HG03469 (cell line): ENCODE results near the gene DHX35.
"Not testable (repeated sequence)": the region's sequence is repeated elsewhere in the genome, so short reads cannot be mapped to it uniquely, and the experiment has no call there.

Source experiments
- ATAC-seq: cut with Tn5 transposase; IDR thresholded peaks from one replicate; pipeline ENCODE4 v1.9.1; 2021; ENCODE audit warnings: mild to moderate bottlenecking, moderate library complexity, moderate number of reproducible peaks; ENCODE audit not compliant: unreplicated experiment

The DHX35 gene

GRCh38 chr20:38975539-38976120 lies 13.5 kb downstream of the DHX35 start:
- no peak for ATAC-seq

GRCh38 chr20:38979434-38979833 lies 17.3 kb downstream of the DHX35 start:
- ATAC-seq, result no peak

DNA sequence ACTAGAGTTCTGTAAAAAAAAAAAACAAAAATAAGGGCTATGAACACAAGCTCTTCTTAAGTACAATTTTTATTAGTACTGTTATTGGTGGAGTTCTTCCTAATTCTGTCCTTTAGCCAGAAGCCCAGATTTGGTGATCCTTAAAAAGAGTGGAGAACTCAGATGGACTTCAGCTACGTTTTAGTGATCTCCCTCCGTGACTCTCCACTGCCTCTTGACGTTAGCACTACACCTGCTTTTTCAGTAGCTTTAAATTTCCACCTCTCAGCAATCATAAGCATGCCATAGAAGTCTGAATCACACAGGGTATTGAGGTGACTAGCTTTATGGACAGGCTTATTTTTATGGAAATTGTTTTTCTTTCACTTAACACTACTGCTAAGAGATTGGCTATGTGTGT lies 17.7 kb downstream of the DHX35 start:
- ATAC-seq, result no peak

DNA sequence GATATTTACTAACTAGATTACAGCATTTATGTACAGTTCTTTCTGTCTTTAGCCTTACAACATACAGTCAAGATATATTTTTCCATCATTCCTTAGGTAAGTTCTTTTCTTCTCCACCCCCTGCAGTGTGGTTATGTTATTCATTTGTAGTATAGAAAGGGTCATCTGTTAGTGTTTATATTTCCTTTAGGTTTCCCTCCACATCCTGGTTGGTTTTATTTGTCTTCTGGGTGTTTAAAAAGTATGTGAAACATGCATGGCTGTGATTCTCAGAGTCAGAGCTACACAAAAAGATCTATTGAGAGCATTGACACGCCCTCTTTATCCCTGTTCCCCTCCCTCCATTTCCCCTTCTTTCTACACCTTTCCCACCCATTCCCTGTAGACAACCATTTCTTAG lies 20.1 kb downstream of the DHX35 start:
- ATAC-seq, result no peak

- no peak for ATAC-seq
These were observed 22.9 kb downstream of the DHX35 start for GRCh38 chr20:38985060-38985459.

- no peak for ATAC-seq
These were observed 23.5 kb downstream of the DHX35 start for GRCh38 chr20:38985603-38986170.

DNA sequence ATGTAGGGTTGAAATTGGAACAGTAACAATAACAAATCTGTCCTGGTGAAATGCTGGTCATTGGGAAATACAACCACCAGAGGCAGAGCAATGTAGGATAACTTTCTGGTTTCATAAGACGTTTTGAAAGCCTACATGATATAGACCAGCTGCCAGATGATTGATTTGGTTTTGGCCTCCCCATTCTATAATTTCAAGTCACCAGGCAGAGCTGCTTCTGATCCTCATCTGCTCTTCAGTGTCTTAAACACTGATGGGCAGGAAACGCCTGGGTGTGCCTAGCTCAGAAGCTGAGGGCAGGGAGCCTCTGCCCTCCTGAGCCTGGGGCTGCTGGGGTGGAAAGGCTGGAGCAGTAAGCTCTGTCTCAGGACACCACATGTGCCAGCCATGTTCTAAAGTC lies 24.5 kb downstream of the DHX35 start:
- no peak for ATAC-seq

DNA sequence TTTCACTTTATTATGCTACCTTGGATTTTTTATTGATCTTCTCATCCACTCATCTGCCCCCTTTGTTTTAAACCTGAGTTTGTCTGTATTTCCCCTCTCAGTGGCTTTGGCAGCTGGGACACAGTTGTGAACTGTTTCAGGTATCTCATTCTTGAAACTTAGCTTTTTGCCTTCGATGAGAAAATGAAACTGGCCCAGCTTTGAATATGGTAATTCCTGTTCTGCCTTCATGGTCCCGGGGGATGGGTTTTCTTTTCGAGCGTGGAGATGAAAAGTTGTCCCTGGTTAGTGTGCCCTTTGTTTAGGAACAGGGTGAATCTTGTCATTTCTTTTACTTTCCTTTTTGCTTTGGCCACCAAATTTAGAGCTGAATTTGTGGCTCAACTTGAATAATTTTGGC lies 25.6 kb downstream of the DHX35 start:
- no peak for ATAC-seq

GRCh38 chr20:38990728-38991127 lies 28.6 kb downstream of the DHX35 start:
- no peak for ATAC-seq

DNA sequence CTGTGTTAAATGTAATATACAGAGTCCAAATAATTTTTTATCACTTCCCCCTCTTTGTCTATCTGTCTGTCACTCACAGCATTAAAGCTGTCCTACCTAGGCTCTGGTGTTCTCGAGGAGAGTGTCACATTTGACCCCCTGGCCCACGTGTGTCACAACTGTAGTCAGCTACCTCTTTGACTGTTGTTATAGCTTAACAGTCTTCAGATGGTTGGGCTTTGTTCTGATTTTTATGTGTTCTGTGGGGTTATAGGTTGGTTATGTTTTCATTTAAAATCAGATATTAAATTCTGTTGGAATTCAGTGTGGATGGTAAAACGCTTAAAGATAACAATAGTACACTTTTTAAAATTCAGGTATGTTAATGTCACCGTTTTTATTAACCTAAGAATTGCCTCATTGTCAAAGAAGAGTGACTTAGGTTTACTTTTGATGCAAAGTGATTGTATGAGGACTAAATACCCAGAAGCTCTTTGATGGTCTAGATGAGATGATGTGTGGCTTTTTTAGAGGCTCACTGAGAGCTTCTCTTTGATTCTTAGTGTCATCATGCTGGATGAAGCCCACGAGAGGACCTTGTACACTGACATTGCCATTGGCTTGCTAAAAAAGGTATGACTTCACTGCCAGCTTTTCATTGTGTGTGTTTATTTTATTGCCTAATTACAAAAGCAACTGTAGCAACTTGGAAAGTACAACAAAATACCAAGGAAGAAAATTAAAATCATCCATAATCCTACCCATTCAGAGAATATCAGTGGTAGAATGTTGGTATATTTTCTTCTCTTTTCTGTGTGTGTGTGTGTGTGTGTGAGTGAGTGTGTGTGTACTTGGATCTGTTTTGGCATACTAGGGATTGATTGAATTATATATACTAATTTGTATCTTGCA lies 29.9 kb downstream of the DHX35 start:
- no peak for ATAC-seq

DNA sequence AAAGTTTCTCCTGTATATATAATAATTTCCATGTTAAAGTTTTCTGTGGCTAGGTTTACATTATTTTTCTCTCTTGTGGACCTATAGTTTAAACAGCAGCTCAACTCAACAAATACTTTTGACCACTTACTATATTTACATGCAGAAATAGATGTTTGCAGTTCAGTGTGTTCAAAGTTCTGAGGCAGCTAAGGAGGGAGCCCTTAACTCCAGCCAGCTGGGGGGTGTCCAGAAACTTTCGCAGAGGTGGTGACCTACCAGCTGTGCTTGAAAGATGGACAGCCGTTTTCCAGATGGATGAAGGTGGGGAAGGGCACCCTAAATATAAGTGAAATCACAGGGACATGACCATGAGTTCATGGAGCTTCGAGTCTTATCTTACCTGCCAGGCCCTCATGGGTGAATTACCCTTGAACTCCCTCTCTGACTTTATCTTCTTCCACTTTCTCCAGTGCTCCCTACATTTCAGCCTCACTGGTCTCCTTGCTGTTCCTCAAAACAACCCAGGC lies 33.4 kb downstream of the DHX35 start:
- no peak for ATAC-seq

GRCh38 chr20:38996866-38997265 lies 34.7 kb downstream of the DHX35 start:
- not testable (repeated sequence) for ATAC-seq

GRCh38 chr20:38997622-38998021 lies 35.5 kb downstream of the DHX35 start:
- ATAC-seq, result peak; percentile 73

DNA sequence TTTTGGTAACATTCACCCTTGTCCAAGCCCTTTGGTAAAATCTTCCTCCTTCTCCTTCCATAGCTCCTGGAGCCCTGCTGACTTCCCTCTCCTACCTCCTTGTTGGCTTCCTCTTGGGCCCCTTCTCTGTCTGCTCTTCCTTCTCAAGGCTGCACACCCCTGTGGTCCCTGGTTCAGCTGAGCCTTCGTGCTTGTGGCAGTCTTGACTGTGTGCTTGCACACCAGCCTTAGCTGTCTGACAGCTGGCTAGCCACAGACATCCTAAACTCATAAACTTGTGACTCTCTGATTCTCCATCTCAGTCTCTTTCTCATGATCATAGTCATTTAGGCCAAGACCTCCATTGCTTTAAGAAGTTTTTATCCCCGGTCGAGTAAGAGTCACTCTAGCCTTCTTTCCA lies 37.1 kb downstream of the DHX35 start:
- ATAC-seq, result no peak

DNA sequence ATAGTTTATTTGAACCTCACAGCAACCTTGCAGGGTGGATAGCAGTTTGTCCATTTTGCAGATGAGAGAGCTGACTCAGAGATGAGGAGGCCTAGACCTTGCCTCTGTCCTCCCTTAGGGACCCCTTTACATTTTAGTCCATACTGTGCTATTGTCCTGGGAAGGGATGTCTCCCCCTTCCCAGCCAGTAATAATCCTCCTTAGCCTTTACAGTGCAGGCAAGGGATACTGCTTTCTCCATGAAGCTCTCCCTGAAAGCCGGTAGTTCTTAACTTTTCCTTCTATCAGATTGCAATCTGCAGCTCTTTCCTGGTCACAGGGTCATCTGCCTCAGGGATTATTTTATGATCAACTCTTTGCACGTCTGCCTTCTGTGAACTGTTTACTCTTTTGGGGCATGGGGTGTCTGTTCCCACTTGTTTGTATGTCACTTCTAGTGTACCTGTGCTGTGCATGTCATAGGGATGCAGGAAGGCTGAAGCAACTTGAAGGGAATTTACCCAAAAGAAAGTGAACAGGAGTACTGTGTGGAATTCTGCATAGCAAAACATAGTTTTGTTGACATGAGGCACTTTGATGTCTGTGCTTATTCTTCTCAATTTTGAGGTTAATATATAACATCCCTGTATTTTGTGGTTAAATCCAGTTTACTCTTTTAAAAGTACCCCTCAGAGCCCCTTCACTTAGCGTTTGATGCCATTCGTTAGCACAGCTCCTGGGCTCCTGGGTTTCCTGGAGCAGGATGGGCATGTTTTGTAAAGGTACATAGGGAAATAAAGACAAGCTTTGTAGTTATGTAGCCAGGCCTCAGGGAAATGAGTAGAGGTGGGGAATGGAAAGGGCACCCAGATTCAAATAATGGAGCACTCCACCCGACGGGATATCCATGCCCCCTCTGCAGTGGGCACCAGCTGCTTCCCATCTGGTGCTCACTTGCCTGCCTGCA lies 38.1 kb downstream of the DHX35 start:
- no peak for ATAC-seq

DNA sequence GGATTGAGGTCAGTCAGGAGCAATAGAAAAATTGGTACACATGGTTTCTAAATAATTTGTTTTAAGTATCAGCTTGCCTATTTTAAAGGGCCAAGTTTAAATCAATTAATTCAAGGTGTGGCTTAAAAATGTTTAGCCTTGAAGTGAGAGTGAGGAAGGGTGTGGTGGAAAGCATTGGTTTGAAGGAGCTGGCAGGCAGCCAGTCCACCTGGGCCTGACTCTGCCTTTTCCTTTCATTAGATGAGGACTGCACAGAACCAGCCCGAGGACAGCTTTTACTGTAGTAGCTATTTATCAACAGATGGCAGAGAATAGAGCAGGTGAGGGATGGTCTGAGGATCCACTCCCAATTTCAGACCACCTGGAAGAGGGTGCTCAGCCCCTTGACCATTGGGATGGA lies 42.4 kb downstream of the DHX35 start:
- no peak for ATAC-seq

GRCh38 chr20:39009348-39009747 lies 47.2 kb downstream of the DHX35 start:
- no peak for ATAC-seq

- ATAC-seq, result no peak
These were observed 48.4 kb downstream of the DHX35 start for GRCh38 chr20:39010496-39010895.

DNA sequence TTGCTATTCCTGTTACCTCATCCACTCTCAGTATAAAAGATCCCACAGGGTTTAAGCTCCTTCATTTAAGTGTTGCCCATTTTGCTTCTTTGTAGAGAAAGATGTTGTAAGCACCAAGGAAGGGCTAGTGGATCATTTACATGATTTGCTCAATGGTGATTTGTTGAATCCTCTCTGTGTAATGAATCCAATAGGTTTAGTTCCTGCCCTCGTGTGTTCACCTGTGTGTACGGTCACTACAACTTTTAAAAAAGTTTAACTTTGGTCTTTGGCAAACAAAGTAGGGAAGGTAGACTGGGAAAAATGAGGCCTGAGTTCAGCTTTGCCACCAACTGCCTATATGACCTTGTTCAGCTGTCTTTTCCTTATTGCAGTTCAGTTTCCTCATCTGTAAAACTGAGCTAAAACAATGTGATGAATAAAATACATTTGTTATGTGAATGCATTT lies 51.5 kb downstream of the DHX35 start:
- no peak for ATAC-seq

DNA sequence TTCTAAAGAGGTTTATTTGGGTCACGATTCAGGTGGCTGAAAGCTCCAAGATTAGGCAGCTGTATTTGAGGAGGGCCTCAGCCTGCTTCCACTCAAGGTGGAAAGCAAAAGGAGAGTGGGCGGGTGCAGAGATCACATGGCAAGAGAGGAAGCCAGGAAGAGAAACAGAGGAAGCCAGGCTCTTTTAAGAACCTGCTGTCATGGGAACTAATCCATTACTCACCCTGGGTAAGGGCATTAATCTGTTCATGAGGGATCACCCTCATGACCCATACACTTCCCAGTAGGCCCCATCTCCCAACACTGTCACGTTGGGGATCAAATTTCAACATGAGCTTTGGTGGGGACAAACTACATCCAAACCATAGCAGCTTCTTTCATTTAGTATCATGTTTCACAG lies 53.9 kb downstream of the DHX35 start:
- ATAC-seq, result no peak

GRCh38 chr20:39016506-39016905 lies 54.4 kb downstream of the DHX35 start:
- no peak for ATAC-seq
